ENCODE results near the gene EPS8L3. TPM values are rescaled to one million over a fixed set of nuclear protein-coding genes. Genes with fewer than 3 reads are reported as not detected.

EPS8L3 gene
- total and polyA plus RNA-seq, 2 of the 8 experiments (the other 6 are each of a cell fraction or from before 2014, with no cell fraction given) = not detected

GRCh38 chr1:109793486-109794318 is 30.0 kb upstream of the EPS8L3 start (continued):
- no peak for TF ChIP-seq CHD7 (IDR thresholded peaks at IDR 0.05; ENCODE audit: insufficient replicate concordance, low read length)
- no peak for TF ChIP-seq HDAC2 (IDR thresholded peaks at IDR 0.05; ENCODE audit: borderline replicate concordance in 1 of 2, low read depth in 2 of 2, low read length in 2 of 2)
- no peak for TF ChIP-seq ASH2L (IDR thresholded peaks at IDR 0.05; ENCODE audit: low read length)
- TF ChIP-seq ATF3 (IDR thresholded peaks at IDR 0.05; ENCODE audit: insufficient read depth, low read depth, low read length) = no peak

Measured in H1 (cell line).